Mesendoderm (in vitro differentiated cells): ENCODE measurements around the gene IQGAP3.

Experiments
- DNase-seq: peaks from one replicate; pipeline ENCODE4 v3.0.0; 2013
- H2AK5ac ChIP-seq: 2 replicates; pipeline ENCODE4 v1.6.1; 2013; ENCODE audit warnings: low read length, inconsistent platforms
- H2BK120ac ChIP-seq: 2 replicates; pipeline ENCODE4 v1.6.1; 2013; ENCODE audit warnings: low read depth, mild to moderate bottlenecking, low read length, moderate library complexity, mixed read lengths
- H2BK15ac ChIP-seq: replicated peaks from 2 replicates; pipeline ENCODE4 v1.6.1; 2013; ENCODE audit warnings: low read depth, mild to moderate bottlenecking, moderate library complexity
- H2BK5ac ChIP-seq: 2 replicates; pipeline ENCODE4 v1.6.1; 2013; ENCODE audit warnings: low read length, inconsistent platforms
- H3K18ac ChIP-seq: 2 replicates; pipeline ENCODE4 v1.6.1; 2013; ENCODE audit warnings: mild to moderate bottlenecking, low read length, mixed read lengths
- H3K23ac ChIP-seq: one replicate; pipeline ENCODE4 v1.6.1; 2013; ENCODE audit warnings: low read length
- H3K27ac ChIP-seq: 2 replicates; pipeline ENCODE4 v1.5.1; 2013; ENCODE audit warnings: low read depth, mild to moderate bottlenecking, inconsistent platforms, low read length, moderate library complexity
- H3K27me3 ChIP-seq: 2 replicates; pipeline ENCODE4 v1.6.1; 2013; ENCODE audit warnings: low read length, control low read depth, mild to moderate bottlenecking, inconsistent platforms; ENCODE audit not compliant: insufficient read depth, poor library complexity
- H3K36me3 ChIP-seq: 2 replicates; pipeline ENCODE4 v1.6.1; 2013; ENCODE audit warnings: low read length, inconsistent platforms; ENCODE audit not compliant: control insufficient read depth, insufficient read depth
- H3K4ac ChIP-seq: one replicate; pipeline ENCODE4 v1.6.1; 2013; ENCODE audit warnings: low read depth, mild to moderate bottlenecking, low read length, moderate library complexity
- H3K4me1 ChIP-seq: 2 replicates; pipeline ENCODE4 v1.6.1; 2013; ENCODE audit warnings: low read depth, low read length, inconsistent platforms; ENCODE audit not compliant: control insufficient read depth
- H3K4me2 ChIP-seq: 2 replicates; pipeline ENCODE4 v1.6.1; 2013; ENCODE audit warnings: low read length
- H3K4me3 ChIP-seq: 2 replicates; pipeline ENCODE4 v1.5.1; 2013; ENCODE audit warnings: mild to moderate bottlenecking, low read length
- H3K56ac ChIP-seq: one replicate; pipeline ENCODE4 v1.6.1; 2013; ENCODE audit warnings: low read length
- H3K79me1 ChIP-seq: 2 replicates; pipeline ENCODE4 v1.6.1; 2013; ENCODE audit warnings: low read length, inconsistent platforms
- H3K79me2 ChIP-seq: 2 replicates; pipeline ENCODE4 v1.6.1; 2013; ENCODE audit warnings: mild to moderate bottlenecking, low read length; ENCODE audit not compliant: control insufficient read depth, insufficient read depth
- H3K9ac ChIP-seq: 2 replicates; pipeline ENCODE4 v1.6.1; 2013; ENCODE audit warnings: low read length, inconsistent platforms
- H4K5ac ChIP-seq: one replicate; pipeline ENCODE4 v1.6.1; 2013; ENCODE audit warnings: low read length
- H4K8ac ChIP-seq: one replicate; pipeline ENCODE4 v1.6.1; 2013; ENCODE audit warnings: low read depth, mild to moderate bottlenecking, control low read depth, low read length, moderate library complexity
- WGBS: extraction: QIAGEN DNeasy Blood & Tissue Kit; methylation state at CpG from one replicate; pipeline ENCODE4 v1.1.7; 2013; ENCODE audit warnings: low lambda C conversion rate, missing lambda C conversion rate; ENCODE audit not compliant: insufficient coverage; ENCODE audit errors: extremely low coverage; 5-methylcytosine and 5-hydroxymethylcytosine counted together

Gene IQGAP3

GRCh38 chr1:156592158-156592909 is 20.0 kb upstream of the IQGAP3 start:
- H3K36me3 ChIP-seq, result peaks cover 9% of the 10 kb centered on the region

GRCh38 chr1:156591432-156592157 is 19.2 kb upstream of the IQGAP3 start, which contains the start of gene NAXE:
NAXE (plus strand) TSS chr1:156591776; CDS start chr1:156591805, 29 bp downstream.
- H3K9ac ChIP-seq, result peak within 1 kb of the TSS; percentile 89
- H2BK120ac ChIP-seq, result no peak within 1 kb of the TSS
- H3K4me1 ChIP-seq, result no peaks in the 10 kb centered on the region
- peaks cover 9% of the 10 kb centered on the region for H3K36me3 ChIP-seq
- H3K27me3 ChIP-seq, result no peaks in the 10 kb centered on the region
- H3K4me2 ChIP-seq, result peak within 1 kb of the TSS; percentile 85
- H3K18ac ChIP-seq, result peak within 1 kb of the TSS; percentile 79
- H4K5ac ChIP-seq, result peak within 1 kb of the TSS; percentile 81
- H4K8ac ChIP-seq, result no peak within 1 kb of the TSS
- no peak within 1 kb of the TSS for H2BK15ac ChIP-seq
- no CpG with 5 or more reads among the region's 60 CpGs for WGBS
- peak within 1 kb of the TSS; percentile 4 for H2AK5ac ChIP-seq
- no peaks in the 10 kb centered on the region for H3K79me1 ChIP-seq
- H3K4me3 ChIP-seq, result peak within 1 kb of the TSS; percentile 87
- H2BK5ac ChIP-seq, result peak within 1 kb of the TSS; percentile 43
- peak within 1 kb of the TSS; percentile 58 for H3K27ac ChIP-seq
- peak within 1 kb of the TSS; percentile 46 for H3K4ac ChIP-seq
- H3K79me2 ChIP-seq, result no peaks in the 10 kb centered on the region
- peak within 1 kb of the TSS; percentile 96 for H3K56ac ChIP-seq
- no peak within 1 kb of the TSS for H3K23ac ChIP-seq
- peak; percentile 78 for DNase-seq

More at GRCh38 chr1:156592158-156592909, 20.0 kb upstream of the IQGAP3 start:
- Histone ChIP-seq H2BK120ac (no peak overlapping the region), H2BK15ac (no peak overlapping the region), H3K18ac (peak overlapping the region; percentile 69), H4K8ac (no peak overlapping the region), H3K27ac (no peak overlapping the region), H3K27me3 (no peaks in the 10 kb centered on the region), H3K4ac (peak overlapping the region; percentile 46), H3K23ac (no peak overlapping the region), H3K4me2 (peak overlapping the region; percentile 72), H2AK5ac (peak overlapping the region; percentile 4), H2BK5ac (no peak overlapping the region), H3K56ac (peak overlapping the region; percentile 96), H3K79me1 (no peaks in the 10 kb centered on the region), H3K4me1 (no peaks in the 10 kb centered on the region), H3K79me2 (no peaks in the 10 kb centered on the region), H3K9ac (peak overlapping the region; percentile 88), H4K5ac (no peak overlapping the region), H3K4me3 (peak overlapping the region; percentile 87)
- no CpG with 5 or more reads among the region's 16 CpGs for whole genome bisulfite sequencing
- no peak for DNase-seq

- H2BK15ac ChIP-seq, result no peak overlapping the region
- peak overlapping the region; percentile 85 for H3K4me2 ChIP-seq
- no peaks in the 10 kb centered on the region for H3K27me3 ChIP-seq
- H3K23ac ChIP-seq, result no peak overlapping the region
- peak overlapping the region; percentile 81 for H4K5ac ChIP-seq
- WGBS, result no CpG with 5 or more reads among the region's 6 CpGs
- peak overlapping the region; percentile 67 for H3K4me3 ChIP-seq
- H3K56ac ChIP-seq, result peak overlapping the region; percentile 95
- no peak overlapping the region for H2AK5ac ChIP-seq
- H3K27ac ChIP-seq, result peak overlapping the region; percentile 24
- no peaks in the 10 kb centered on the region for H3K79me1 ChIP-seq
- H3K79me2 ChIP-seq, result no peaks in the 10 kb centered on the region
- H2BK120ac ChIP-seq, result no peak overlapping the region
- no peaks in the 10 kb centered on the region for H3K4me1 ChIP-seq
- H4K8ac ChIP-seq, result no peak overlapping the region
- H3K4ac ChIP-seq, result peak overlapping the region; percentile 26
- no peak overlapping the region for H3K18ac ChIP-seq
- H3K36me3 ChIP-seq, result peaks cover 7% of the 10 kb centered on the region
- no peak overlapping the region for H2BK5ac ChIP-seq
- no peak for DNase-seq
- peak overlapping the region; percentile 89 for H3K9ac ChIP-seq
Measured at GRCh38 chr1:156591181-156591431, 18.7 kb upstream of the IQGAP3 start.

GRCh38 chr1:156590326-156591180 is 18.2 kb upstream of the IQGAP3 start:
- no peak overlapping the region for H2BK5ac ChIP-seq
- no peaks in the 10 kb centered on the region for H3K79me2 ChIP-seq
- H3K4me2 ChIP-seq, result no peak overlapping the region
- H2BK120ac ChIP-seq, result no peak overlapping the region
- H3K27me3 ChIP-seq, result no peaks in the 10 kb centered on the region
- no peak for DNase-seq
- no peak overlapping the region for H3K4me3 ChIP-seq
- H3K36me3 ChIP-seq, result peaks cover 3% of the 10 kb centered on the region
- H4K8ac ChIP-seq, result no peak overlapping the region
- H3K56ac ChIP-seq, result no peak overlapping the region
- no peak overlapping the region for H3K18ac ChIP-seq
- no peak overlapping the region for H4K5ac ChIP-seq
- H2AK5ac ChIP-seq, result no peak overlapping the region
- no peak overlapping the region for H2BK15ac ChIP-seq
- no CpG with 5 or more reads among the region's 10 CpGs for WGBS
- no peak overlapping the region for H3K4ac ChIP-seq
- peak overlapping the region; percentile 89 for H3K9ac ChIP-seq
- no peak overlapping the region for H3K23ac ChIP-seq
- no peaks in the 10 kb centered on the region for H3K4me1 ChIP-seq
- no peak overlapping the region for H3K27ac ChIP-seq
- H3K79me1 ChIP-seq, result no peaks in the 10 kb centered on the region

- Histone ChIP-seq H2BK5ac (no peak overlapping the region), H3K4me3 (no peak overlapping the region), H4K8ac (no peak overlapping the region), H3K56ac (no peak overlapping the region), H2BK120ac (no peak overlapping the region), H3K4me2 (no peak overlapping the region), H3K18ac (no peak overlapping the region), H3K9ac (no peak overlapping the region), H3K27ac (no peak overlapping the region), H4K5ac (no peak overlapping the region), H2AK5ac (no peak overlapping the region), H3K4ac (no peak overlapping the region), H3K79me1 (no peaks in the 10 kb centered on the region), H3K4me1 (peaks cover 1% of the 10 kb centered on the region), H3K79me2 (no peaks in the 10 kb centered on the region), H3K27me3 (no peaks in the 10 kb centered on the region), H2BK15ac (no peak overlapping the region), H3K23ac (no peak overlapping the region), H3K36me3 (peaks cover under 1% of the 10 kb centered on the region)
- DNase-seq, result no peak
- no CpG with 5 or more reads among the region's 5 CpGs for whole genome bisulfite sequencing
Measured at GRCh38 chr1:156589546-156589945, 17.2 kb upstream of the IQGAP3 start.
